ENCODE measurements around the gene LRMDA. TPM values are rescaled to one million over a fixed set of nuclear protein-coding genes. Genes with fewer than 3 reads are reported as not detected.

Gene LRMDA
- total and polyA plus RNA-seq, 10 of the 15 experiments (the other 5 are each of a cell fraction or from before 2014, with no cell fraction given), result 0.07 to 0.54 (median 0.29) TPM; not detected in 4

DNA sequence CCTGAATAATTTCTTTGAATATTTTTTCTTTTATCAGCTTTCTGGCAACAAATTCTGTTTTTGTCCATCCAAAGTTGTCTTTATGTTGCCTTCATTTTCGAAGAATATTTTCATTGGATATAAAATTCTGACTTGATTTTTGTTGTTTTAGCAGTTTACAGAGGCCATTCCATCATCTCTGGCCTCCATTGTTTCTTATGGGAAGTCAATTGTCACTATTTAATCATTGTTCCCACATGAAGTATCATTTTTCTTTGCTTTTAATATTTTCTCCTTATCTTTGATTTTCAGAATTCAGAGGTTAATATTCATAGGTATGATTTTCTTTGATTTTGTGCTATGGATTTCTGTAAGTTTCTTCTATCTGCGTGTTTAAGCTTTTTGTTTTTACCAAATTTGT is 512.6 kb downstream of the LRMDA start (continued):
- TF ChIP-seq, protein P1, sequence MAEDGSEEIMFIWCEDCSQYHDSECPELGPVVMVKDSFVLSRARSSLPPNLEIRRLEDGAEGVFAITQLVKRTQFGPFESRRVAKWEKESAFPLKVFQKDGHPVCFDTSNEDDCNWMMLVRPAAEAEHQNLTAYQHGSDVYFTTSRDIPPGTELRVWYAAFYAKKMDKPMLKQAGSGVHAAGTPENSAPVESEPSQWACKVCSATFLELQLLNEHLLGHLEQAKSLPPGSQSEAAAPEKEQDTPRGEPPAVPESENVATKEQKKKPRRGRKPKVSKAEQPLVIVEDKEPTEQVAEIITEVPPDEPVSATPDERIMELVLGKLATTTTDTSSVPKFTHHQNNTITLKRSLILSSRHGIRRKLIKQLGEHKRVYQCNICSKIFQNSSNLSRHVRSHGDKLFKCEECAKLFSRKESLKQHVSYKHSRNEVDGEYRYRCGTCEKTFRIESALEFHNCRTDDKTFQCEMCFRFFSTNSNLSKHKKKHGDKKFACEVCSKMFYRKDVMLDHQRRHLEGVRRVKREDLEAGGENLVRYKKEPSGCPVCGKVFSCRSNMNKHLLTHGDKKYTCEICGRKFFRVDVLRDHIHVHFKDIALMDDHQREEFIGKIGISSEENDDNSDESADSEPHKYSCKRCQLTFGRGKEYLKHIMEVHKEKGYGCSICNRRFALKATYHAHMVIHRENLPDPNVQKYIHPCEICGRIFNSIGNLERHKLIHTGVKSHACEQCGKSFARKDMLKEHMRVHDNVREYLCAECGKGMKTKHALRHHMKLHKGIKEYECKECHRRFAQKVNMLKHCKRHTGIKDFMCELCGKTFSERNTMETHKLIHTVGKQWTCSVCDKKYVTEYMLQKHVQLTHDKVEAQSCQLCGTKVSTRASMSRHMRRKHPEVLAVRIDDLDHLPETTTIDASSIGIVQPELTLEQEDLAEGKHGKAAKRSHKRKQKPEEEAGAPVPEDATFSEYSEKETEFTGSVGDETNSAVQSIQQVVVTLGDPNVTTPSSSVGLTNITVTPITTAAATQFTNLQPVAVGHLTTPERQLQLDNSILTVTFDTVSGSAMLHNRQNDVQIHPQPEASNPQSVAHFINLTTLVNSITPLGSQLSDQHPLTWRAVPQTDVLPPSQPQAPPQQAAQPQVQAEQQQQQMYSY (CRISPR knock-in tag; IDR thresholded peaks at IDR 0.05), result no peak
- TF ChIP-seq ZBTB33 (IDR thresholded peaks at IDR 0.05), result no peak
- TF ChIP-seq, protein P2, sequence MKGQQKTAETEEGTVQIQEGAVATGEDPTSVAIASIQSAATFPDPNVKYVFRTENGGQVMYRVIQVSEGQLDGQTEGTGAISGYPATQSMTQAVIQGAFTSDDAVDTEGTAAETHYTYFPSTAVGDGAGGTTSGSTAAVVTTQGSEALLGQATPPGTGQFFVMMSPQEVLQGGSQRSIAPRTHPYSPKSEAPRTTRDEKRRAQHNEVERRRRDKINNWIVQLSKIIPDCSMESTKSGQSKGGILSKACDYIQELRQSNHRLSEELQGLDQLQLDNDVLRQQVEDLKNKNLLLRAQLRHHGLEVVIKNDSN (IDR thresholded peaks at IDR 0.05; ENCODE audit: borderline replicate concordance, extremely low read length, insufficient read depth, low read depth, low read length), result no peak
- no peak for TF ChIP-seq MTA2 (IDR thresholded peaks at IDR 0.05; ENCODE audit: low read depth)
- TF ChIP-seq, protein P3, sequence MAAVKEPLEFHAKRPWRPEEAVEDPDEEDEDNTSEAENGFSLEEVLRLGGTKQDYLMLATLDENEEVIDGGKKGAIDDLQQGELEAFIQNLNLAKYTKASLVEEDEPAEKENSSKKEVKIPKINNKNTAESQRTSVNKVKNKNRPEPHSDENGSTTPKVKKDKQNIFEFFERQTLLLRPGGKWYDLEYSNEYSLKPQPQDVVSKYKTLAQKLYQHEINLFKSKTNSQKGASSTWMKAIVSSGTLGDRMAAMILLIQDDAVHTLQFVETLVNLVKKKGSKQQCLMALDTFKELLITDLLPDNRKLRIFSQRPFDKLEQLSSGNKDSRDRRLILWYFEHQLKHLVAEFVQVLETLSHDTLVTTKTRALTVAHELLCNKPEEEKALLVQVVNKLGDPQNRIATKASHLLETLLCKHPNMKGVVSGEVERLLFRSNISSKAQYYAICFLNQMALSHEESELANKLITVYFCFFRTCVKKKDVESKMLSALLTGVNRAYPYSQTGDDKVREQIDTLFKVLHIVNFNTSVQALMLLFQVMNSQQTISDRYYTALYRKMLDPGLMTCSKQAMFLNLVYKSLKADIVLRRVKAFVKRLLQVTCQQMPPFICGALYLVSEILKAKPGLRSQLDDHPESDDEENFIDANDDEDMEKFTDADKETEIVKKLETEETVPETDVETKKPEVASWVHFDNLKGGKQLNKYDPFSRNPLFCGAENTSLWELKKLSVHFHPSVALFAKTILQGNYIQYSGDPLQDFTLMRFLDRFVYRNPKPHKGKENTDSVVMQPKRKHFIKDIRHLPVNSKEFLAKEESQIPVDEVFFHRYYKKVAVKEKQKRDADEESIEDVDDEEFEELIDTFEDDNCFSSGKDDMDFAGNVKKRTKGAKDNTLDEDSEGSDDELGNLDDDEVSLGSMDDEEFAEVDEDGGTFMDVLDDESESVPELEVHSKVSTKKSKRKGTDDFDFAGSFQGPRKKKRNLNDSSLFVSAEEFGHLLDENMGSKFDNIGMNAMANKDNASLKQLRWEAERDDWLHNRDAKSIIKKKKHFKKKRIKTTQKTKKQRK (IDR thresholded peaks at IDR 0.05; ENCODE audit: low read depth, low read length), result no peak
- TF ChIP-seq ZNF622 (IDR thresholded peaks at IDR 0.05), result no peak
- TF ChIP-seq DPF2 (IDR thresholded peaks at IDR 0.05), result no peak
- TF ChIP-seq TCF3 (IDR thresholded peaks at IDR 0.05; ENCODE audit: borderline replicate concordance, insufficient read depth, low read depth, low read length), result no peak
- no peak for TF ChIP-seq RELA (IDR thresholded peaks at IDR 0.05; ENCODE audit: borderline replicate concordance, partially characterized antibody)

Data from GM12878 (cell line).